ENCODE data around the gene KIAA1217.

KIAA1217 gene

GRCh38 chr10:24229909-24230308 lies 21.0 kb downstream of the KIAA1217 start:
- no peak overlapping the region for H2AFZ ChIP-seq (ENCODE audit: low read depth, low read length, severe bottlenecking)
- no peak overlapping the region for H3K9ac ChIP-seq (ENCODE audit: low read length)
- H3K4me3 ChIP-seq (ENCODE audit: insufficient read depth, low read length, poor library complexity, severe bottlenecking): no peak overlapping the region
- no peaks in the 10 kb centered on the region for H3K36me3 ChIP-seq (ENCODE audit: low read length)
- TF ChIP-seq EZH2phosphoT487 (conservative IDR thresholded peaks at IDR 0.05; ENCODE audit: low read length) (no peak), CTCF (IDR thresholded peaks at IDR 0.05; ENCODE audit: insufficient read depth, low read length, poor library complexity, severe bottlenecking) (no peak)
- no peaks in the 10 kb centered on the region for H3K9me2 ChIP-seq (replicated peaks; ENCODE audit: insufficient read depth, low read length)
- H3K4me2 ChIP-seq (ENCODE audit: low read depth, low read length, poor library complexity, severe bottlenecking): no peak overlapping the region
- no peaks in the 10 kb centered on the region for H3K9me3 ChIP-seq (ENCODE audit: insufficient read depth, low read length)
- H4K20me1 ChIP-seq (ENCODE audit: low read depth, low read length): no peaks in the 10 kb centered on the region
- H3K27ac ChIP-seq (ENCODE audit: low read depth, low read length): no peak overlapping the region
- no peaks in the 10 kb centered on the region for H3K79me2 ChIP-seq (ENCODE audit: insufficient read depth, low read length)
- no peaks in the 10 kb centered on the region for H3F3A ChIP-seq (ENCODE audit: insufficient read depth)
- H3K27me3 ChIP-seq (ENCODE audit: low read length): no peaks in the 10 kb centered on the region

- H3K9me3 ChIP-seq (ENCODE audit: insufficient read depth, low read length): no peaks in the 10 kb centered on the region
- H4K20me1 ChIP-seq (ENCODE audit: low read depth, low read length): no peaks in the 10 kb centered on the region
- H2AFZ ChIP-seq (ENCODE audit: low read depth, low read length, severe bottlenecking): no peak overlapping the region
- no peaks in the 10 kb centered on the region for H3K36me3 ChIP-seq (ENCODE audit: low read length)
- H3K4me2 ChIP-seq (ENCODE audit: low read depth, low read length, poor library complexity, severe bottlenecking): no peak overlapping the region
- TF ChIP-seq EZH2phosphoT487 (conservative IDR thresholded peaks at IDR 0.05; ENCODE audit: low read length) (no peak), CTCF (IDR thresholded peaks at IDR 0.05; ENCODE audit: insufficient read depth, low read length, poor library complexity, severe bottlenecking) (no peak)
- no peaks in the 10 kb centered on the region for H3F3A ChIP-seq (ENCODE audit: insufficient read depth)
- no peaks in the 10 kb centered on the region for H3K27me3 ChIP-seq (ENCODE audit: low read length)
- no peaks in the 10 kb centered on the region for H3K79me2 ChIP-seq (ENCODE audit: insufficient read depth, low read length)
- no peak overlapping the region for H3K27ac ChIP-seq (ENCODE audit: low read depth, low read length)
- no peak overlapping the region for H3K9ac ChIP-seq (ENCODE audit: low read length)
- no peak overlapping the region for H3K4me3 ChIP-seq (ENCODE audit: insufficient read depth, low read length, poor library complexity, severe bottlenecking)
- no peaks in the 10 kb centered on the region for H3K9me2 ChIP-seq (replicated peaks; ENCODE audit: insufficient read depth, low read length)
These were observed 22.3 kb downstream of the KIAA1217 start for GRCh38 chr10:24231200-24231599.

GRCh38 chr10:24234784-24235183 lies 25.8 kb downstream of the KIAA1217 start:
- Histone ChIP-seq H3K27me3 (ENCODE audit: low read length) (no peaks in the 10 kb centered on the region), H3F3A (ENCODE audit: insufficient read depth) (no peaks in the 10 kb centered on the region), H3K9ac (ENCODE audit: low read length) (no peak overlapping the region), H3K36me3 (ENCODE audit: low read length) (no peaks in the 10 kb centered on the region), H3K9me3 (ENCODE audit: insufficient read depth, low read length) (no peaks in the 10 kb centered on the region), H3K4me2 (ENCODE audit: low read depth, low read length, poor library complexity, severe bottlenecking) (no peak overlapping the region), H4K20me1 (ENCODE audit: low read depth, low read length) (no peaks in the 10 kb centered on the region), H3K9me2 (replicated peaks; ENCODE audit: insufficient read depth, low read length) (no peaks in the 10 kb centered on the region), H3K27ac (ENCODE audit: low read depth, low read length) (no peak overlapping the region), H2AFZ (ENCODE audit: low read depth, low read length, severe bottlenecking) (no peak overlapping the region), H3K79me2 (ENCODE audit: insufficient read depth, low read length) (no peaks in the 10 kb centered on the region), H3K4me3 (ENCODE audit: insufficient read depth, low read length, poor library complexity, severe bottlenecking) (no peak overlapping the region)
- TF ChIP-seq CTCF (IDR thresholded peaks at IDR 0.05; ENCODE audit: insufficient read depth, low read length, poor library complexity, severe bottlenecking): no peak
- no peak for TF ChIP-seq EZH2phosphoT487 (conservative IDR thresholded peaks at IDR 0.05; ENCODE audit: low read length)
